NCI-H1694 (cell line): ENCODE measurements around the gene TMED4.

Experiments
- DNase-seq: peaks from one replicate; lab custom pipeline; 2025; lab: John Stamatoyannopoulos, UW

TMED4 gene

DNA sequence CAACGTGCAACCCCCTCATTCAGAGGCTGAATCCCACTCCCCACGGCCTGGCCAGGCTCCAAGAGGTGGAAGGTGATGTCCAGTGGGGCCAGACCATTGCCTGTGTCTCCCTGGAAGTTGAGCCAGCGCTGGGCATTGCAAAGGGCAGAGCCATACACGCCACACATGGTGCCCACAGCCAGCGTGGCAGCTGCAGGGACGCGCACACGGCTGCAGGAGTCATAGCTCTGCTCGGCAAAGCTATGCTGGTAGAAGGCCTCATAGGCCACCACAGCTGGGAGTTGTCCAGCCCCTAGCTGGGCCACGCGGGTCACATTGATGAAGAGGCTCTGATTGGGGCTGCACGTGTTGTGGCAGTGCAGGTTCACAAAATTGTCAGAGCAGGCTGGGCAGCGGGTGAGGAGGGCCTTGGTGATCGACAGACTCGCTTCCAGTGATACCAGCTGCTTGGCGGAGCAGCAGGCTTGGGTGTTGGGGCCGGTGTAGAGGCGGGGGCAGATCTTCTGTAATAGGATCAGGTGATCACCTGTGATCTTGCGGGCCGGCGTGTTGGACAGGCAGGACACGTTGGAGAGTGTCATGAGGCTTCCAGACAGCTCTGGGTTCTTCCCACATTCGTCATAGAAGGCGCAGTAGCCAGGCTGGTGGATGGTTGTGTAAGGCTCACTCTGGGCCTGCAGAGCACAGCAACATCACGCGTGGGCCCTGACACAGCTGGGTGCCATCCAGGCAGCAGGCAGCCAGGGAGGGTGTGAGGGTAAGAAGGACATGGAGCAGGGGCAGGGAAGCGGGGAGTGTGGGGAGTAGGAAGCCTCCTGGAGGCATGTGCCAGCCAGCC lies 42.1 kb downstream of the TMED4 start:
- no peak for DNase-seq

DNA sequence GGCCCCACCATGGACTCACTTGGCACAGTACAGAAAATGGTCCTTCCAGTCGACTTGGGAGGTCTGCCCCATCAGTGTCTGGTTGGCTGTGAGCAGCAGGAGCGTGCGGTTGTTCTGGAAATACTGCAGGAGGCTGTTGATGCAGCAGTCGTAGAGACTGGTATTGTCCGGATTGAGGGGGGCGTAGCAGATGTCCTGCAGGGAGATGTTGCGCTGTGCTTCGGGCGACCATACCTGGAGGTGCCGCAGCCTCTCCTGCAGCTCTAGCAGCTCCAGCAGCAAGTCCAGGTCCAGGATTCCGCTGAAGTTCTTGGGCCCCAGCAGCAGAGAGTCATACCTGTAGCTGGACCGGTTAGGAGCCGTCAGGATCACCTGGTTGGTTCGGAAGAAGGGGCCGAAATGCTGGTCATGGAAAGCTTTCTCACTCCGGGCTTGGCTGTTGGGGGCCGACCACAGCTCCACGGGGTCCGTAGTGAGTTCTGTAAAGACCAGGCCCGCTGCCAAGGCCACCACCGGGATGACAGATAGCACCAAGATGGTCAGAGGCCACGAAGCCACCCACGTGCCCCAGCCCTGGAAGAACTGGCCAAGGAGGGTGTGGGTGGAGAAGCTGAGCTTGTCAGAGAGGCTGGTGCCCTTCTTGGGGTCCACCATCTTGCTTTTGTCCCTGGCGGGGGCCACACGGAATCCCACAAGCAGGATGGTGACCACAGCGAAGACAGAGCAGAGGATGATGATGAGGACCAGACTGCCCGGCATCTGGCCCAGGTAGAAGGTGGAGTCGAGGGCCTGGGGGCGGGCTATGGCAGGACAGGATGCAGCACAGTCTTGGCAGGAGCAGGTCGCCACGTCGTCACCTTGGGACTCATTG lies 43.0 kb downstream of the TMED4 start:
- DNase-seq = no peak

DNA sequence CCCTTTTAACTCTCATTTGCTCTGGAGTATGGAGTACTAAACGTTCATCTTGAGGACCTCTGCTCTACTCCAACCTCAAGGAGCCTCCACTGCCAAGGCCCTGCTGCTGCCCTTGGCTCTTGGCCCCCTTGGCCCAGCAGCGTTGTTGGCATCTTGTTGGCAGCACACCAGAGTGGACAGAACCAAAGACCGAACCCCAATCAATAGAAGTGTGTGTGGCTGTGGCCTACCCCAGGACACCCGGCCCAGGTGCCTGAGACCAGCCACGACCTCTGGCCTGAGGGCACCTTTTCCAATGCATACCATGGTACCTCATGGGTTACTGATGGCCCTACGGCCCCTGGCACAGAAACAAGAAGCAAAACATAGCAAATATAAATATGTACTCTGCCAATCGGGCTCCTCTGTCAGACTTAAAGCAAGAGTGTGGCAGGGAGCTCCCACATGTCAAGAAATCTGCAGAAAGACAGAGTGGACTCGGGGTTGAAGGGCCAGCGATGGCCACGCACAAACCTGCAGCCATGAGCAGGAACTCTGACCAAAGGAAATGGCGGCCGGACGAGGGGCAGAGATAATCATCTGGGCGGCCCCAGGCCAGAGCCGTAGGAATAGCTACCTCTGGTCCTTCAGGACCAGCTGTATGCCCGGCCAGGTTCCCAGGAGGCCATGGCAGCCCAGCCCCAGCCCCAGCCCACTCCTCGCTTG lies 43.8 kb downstream of the TMED4 start:
- DNase-seq = no peak

DNA sequence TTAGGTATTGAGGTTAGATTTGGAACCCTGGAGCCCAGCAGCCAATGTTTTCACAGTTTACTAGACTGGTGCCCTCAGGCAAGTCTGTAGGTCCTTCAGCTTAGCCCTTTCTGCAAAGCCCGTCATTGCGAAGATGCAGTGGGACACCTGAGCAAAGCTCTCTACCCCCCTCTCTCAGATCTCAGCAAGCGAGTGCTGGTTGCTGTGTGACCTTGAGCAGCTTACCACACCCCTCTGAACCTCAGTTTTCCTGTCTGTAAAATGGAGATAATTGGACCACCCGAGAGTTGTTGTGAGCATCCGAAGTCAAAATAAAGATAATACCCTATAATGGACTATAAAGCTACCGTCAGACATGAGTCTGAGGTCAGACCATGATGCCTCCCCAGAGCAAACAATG lies 44.6 kb downstream of the TMED4 start:
- DNase-seq = no peak

DNA sequence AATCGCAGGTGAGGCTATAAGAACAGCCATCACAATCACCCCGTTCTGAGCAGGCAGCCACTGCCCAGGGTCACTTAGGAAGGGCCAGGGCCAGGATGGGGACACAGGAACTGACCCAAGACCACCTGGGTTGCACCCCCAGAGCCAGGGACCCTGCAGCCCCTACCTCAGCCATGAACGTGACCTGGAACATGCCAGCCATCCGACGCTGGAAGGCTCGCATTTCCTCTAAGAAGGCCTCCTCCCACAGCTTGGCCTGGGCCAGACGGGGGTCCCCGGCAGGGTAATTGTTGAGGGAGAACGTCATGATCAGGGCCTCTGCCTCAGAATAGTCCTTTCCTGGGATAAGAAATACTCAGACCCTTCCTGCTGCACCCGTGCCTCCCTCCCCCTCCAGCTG lies 45.9 kb downstream of the TMED4 start:
- no peak for DNase-seq

DNA sequence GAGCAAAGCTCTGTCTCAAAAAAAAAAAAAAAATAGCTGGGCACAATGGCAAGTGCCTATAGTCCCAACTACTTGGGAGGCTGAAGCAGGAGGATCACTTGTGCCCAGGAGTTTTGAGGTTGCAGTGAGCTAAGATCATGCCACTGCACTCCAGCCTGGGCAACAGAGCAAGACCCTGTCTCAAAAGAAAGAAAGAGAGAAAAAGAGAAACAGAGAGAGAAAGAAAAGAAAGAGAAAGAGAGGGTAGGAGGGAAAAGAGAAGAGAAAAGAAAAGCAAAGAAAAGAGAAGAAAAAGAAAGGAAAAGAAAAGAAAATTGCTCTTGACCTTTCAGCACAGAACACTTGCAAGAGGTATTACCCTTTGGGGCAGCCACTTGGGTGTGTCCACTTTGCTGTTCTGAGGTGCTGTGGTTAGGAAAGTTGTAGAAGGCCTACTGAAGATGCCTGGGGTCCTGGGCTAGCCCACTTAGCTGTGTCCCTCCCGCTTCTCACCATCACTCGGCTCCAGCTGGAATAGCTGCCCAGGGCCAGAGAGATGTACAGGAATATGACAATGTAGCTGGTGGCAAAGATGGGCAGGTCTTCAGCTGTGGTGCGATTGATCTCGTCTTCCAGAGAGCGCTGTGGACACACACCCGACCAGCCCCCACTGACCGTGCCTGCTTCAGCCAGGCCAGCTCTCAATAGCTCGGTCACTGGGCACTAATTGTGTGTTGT lies 46.5 kb downstream of the TMED4 start:
- DNase-seq = no peak

DNA sequence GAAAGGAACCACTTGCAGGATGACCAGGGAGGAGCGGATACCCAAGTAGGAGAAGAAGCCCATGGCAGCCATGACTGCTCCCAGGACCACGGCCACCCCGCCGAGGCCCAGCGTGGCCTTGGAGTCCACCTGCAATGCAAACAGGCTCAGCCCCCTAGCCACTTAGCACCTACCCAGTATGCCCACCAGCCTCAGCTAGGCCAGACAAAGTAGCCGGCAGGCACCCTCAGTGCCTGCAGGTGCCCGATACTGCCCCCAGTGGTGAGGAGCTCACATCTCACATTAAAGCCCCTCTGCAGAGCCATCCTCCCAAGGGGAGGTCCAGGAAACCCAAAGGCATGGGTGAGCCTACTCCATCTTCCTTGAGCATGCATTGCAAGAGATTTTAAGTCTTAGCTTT lies 47.5 kb downstream of the TMED4 start:
- DNase-seq = peak; percentile 81

DNA sequence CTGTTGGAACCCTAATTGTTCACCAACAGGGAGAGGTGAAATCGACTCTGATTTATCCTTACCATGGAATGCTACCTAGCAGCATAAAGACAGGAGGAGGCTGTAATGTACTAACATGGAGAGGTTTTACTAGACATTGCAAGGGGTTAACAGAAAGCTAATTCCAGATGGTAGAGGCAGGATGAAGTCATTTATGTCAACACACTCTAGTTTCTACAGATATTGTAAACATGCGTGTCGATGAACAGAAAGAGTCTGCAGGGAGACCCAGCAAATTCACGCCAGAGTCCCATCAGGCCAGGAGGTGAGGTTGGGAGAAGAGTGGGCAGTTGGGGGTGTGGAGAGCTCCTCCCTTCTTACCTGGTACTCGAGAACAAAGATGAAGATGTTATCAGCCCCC lies 47.9 kb downstream of the TMED4 start:
- DNase-seq = peak; percentile 80

DNA sequence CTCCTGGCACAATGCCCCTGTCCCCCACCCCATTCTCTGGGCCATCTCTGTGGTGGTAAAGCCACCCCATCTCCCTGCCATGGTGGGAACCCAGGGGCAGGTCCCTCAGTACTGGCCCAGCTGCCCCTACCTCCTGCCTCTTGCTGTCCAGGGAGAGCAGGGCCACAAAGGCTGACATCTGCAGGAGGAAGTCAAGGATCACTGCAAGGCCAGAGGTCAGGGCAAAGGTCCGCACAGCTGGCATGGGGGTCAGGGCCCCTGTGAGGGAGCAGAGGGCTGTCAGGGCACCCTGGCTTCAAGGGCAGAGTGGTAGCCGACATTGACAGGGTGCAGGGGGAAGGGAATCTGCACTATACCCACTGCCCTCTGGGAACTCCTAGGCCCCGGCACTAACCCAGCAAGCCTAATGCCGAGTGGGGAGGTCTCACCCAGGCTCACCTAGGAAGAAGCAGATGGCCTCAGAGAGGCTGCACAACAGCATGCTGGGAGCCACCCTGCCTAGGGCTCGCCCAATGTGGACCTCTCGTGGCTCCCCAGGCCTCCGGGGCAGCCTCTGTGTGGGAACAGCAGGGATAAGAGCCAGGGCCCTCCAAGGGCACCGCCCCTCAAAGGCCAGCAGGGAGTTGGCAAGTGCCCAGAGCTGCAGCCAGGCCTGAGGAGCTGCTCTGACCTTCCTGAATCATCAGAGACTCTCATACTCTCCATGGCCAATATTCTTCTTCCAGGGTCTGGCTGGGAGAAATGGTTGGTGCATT lies 48.6 kb downstream of the TMED4 start:
- DNase-seq = peak; percentile 43

DNA sequence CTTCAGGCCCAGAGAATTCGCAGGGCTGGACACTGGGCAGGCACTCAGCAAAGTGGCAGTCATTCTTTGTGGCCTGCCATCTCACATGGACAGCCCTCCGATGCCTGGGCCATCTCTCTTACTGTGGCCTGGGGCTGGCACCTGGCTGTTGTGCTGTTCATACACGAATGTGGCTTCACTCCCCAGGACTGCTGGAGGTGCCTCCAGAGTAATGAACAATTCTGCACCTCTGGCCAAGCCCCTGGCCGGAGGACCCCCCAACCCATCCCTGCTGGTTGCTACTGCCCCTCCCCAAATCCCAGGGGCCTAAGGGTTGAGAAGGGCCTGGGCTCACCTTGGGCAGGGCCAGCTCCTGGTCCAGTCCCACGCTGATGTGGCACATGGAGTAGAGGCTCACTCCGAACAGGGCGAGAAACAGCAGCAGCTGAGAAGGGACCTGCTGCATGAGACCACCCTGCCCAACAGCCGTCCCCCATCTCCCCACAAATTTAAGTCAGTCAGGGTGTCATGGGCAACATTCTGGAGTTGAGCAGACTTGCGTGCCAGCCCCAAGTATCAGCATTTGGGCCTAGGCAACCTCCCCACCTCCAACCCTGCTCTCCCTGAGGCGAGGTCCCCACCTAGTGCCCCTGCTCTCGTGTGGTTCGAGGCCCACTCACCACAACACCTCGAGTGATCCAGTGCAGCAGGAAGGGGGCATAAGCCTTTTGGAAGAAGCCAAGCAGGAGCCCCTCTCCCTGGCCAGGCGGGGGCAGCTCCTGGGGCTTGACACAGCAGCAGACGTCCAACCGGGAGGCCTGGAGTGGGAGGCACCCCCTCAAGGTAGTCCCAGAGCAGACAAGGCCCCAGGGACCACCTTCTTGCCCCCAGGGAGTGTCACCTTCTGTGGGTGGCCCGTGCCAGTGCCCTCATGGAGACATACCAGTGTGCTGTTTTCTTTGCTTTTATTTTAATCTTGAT lies 50.3 kb downstream of the TMED4 start:
- no peak for DNase-seq

DNA sequence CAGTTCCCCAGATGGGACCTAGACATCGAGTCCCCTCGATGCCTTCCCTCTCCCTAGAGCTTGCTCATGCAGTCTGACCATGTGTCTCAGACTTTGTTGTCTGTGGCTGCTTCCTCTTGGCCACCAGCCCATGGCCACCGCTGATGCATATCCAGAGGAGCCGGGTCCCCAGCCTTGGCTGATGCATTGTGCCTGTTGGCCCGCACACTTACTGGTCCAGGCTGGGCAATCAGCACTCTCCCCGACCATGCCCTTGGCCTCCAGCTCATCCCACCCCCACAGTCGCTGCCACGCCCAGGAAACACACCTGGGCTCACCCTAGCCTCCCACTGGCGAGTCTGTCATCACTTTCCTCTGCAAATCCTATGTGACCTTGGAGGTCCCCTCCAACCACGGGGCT lies 51.0 kb downstream of the TMED4 start:
- DNase-seq = no peak
